ENCODE measurements around the gene SARNP. TPM values are rescaled to one million over a fixed set of nuclear protein-coding genes. Genes with fewer than 3 reads are reported as not detected.
A peak's percentile ranks its signal among the peaks of the same experiment; 100 is the strongest.

Gene SARNP
- total and polyA plus RNA-seq, 7 donors: 38.3 to 98.0 (median 52.6) TPM

- peaks cover 6 to 34% of the 10 kb centered on the region in 2 donors for H3K36me3 ChIP-seq (ENCODE audit: insufficient read depth in 1 of 2, low read depth in 1 of 2)
- WGBS, 3 donors: 7 to 21% (median 8%) methylated on average over 9 of the region's 9 CpGs
- H3K4me3 ChIP-seq: peak overlapping the region; percentile 52
- H3K9me3 ChIP-seq: no peaks in the 10 kb centered on the region
- peak overlapping the region; percentile 92 for H3K27ac ChIP-seq
- peaks cover 89% of the 10 kb centered on the region for H3K4me1 ChIP-seq
- peak; percentile 71 to 75 (median 72) for ATAC-seq
- TF ChIP-seq, protein P1, sequence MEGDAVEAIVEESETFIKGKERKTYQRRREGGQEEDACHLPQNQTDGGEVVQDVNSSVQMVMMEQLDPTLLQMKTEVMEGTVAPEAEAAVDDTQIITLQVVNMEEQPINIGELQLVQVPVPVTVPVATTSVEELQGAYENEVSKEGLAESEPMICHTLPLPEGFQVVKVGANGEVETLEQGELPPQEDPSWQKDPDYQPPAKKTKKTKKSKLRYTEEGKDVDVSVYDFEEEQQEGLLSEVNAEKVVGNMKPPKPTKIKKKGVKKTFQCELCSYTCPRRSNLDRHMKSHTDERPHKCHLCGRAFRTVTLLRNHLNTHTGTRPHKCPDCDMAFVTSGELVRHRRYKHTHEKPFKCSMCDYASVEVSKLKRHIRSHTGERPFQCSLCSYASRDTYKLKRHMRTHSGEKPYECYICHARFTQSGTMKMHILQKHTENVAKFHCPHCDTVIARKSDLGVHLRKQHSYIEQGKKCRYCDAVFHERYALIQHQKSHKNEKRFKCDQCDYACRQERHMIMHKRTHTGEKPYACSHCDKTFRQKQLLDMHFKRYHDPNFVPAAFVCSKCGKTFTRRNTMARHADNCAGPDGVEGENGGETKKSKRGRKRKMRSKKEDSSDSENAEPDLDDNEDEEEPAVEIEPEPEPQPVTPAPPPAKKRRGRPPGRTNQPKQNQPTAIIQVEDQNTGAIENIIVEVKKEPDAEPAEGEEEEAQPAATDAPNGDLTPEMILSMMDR (IDR thresholded peaks at IDR 0.05): peak; percentile 78
- DNase-seq: peak; percentile 90 to 96
- intact Hi-C loops (cut with DNase I): loop anchor here in 1 of 2 donors (1.0 to 2.0 kb wide), 2 partner anchors 16 to 40 kb away; a partner anchor contains a TSS
- H3K27me3 ChIP-seq (ENCODE audit: insufficient read depth in 3 of 3, low read length in 2 of 3): no peaks in the 10 kb centered on the region
Measured at GRCh38 chr12:55720894-55721444, 96.6 kb downstream of the SARNP start.

- peak within 1 kb of the TSS; percentile 52 for H3K4me3 ChIP-seq
- peaks cover 2 to 26% of the 10 kb centered on the region in 2 donors for H3K36me3 ChIP-seq (ENCODE audit: insufficient read depth in 1 of 2, low read depth in 1 of 2)
- DNase-seq (peak; percentile 75 to 93), ATAC-seq (peak; percentile 63 to 70 (median 64))
- TF ChIP-seq, protein P1 (IDR thresholded peaks at IDR 0.05): no peak
- H3K9me3 ChIP-seq: no peaks in the 10 kb centered on the region
- H3K4me1 ChIP-seq: peaks cover 87% of the 10 kb centered on the region
- 15 to 31% (median 30%) methylated on average over 6 of the region's 6 CpGs for WGBS, 3 donors
- intact Hi-C loops (cut with DNase I): loop anchor here in 1 of 2 donors (1.0 to 2.0 kb wide), 2 partner anchors 15 to 39 kb away; a partner anchor contains a TSS
- H3K27ac ChIP-seq: peak within 1 kb of the TSS; percentile 92
- H3K27me3 ChIP-seq (ENCODE audit: insufficient read depth in 3 of 3, low read length in 2 of 3): no peaks in the 10 kb centered on the region
Measured at GRCh38 chr12:55720071-55720564, 97.4 kb downstream of the SARNP start, which contains the start of gene RDH5. TSS of gene RDH5 (plus strand) at chr12:55720393. CDS start at chr12:55721185, 792 bp downstream.

- H3K36me3 ChIP-seq (ENCODE audit: insufficient read depth in 1 of 2, low read depth in 1 of 2): peaks cover 2 to 18% of the 10 kb centered on the region in 2 donors
- 25 to 49% (median 29%) methylated on average over 6 to 7 of the region's 7 CpGs for WGBS, 3 donors
- no peaks in the 10 kb centered on the region for H3K27me3 ChIP-seq (ENCODE audit: insufficient read depth in 3 of 3, low read length in 2 of 3)
- H3K9me3 ChIP-seq: no peaks in the 10 kb centered on the region
- DNase-seq (peak; percentile 2 to 44), ATAC-seq (no peak)
- peaks cover 87% of the 10 kb centered on the region for H3K4me1 ChIP-seq
- H3K27ac ChIP-seq: peak overlapping the region; percentile 92
- intact Hi-C loops (cut with DNase I): loop anchor here in 1 of 2 donors (5.0 kb wide), 1 partner anchor 37 kb away; a partner anchor contains a TSS
- TF ChIP-seq, protein P1 (IDR thresholded peaks at IDR 0.05): no peak
- H3K4me3 ChIP-seq: peak overlapping the region; percentile 11
Measured at GRCh38 chr12:55719371-55719770, 98.2 kb downstream of the SARNP start.

GRCh38 chr12:55718624-55719275 lies 98.8 kb downstream of the SARNP start:
- WGBS, 3 donors: 26 to 45% (median 28%) methylated on average over 4 of the region's 4 CpGs
- intact Hi-C loops (cut with DNase I): loop anchor here in 1 of 2 donors (5.0 kb wide), 1 partner anchor 36 kb away; a partner anchor contains a TSS
- ATAC-seq (no peak), DNase-seq (peak; percentile 10 to 51)
- H3K4me3 ChIP-seq: peak overlapping the region; percentile 11
- H3K27me3 ChIP-seq (ENCODE audit: insufficient read depth in 3 of 3, low read length in 2 of 3): no peaks in the 10 kb centered on the region
- H3K9me3 ChIP-seq: no peaks in the 10 kb centered on the region
- peaks cover 0 to 12% of the 10 kb centered on the region in 2 donors for H3K36me3 ChIP-seq (ENCODE audit: insufficient read depth in 1 of 2, low read depth in 1 of 2)
- H3K4me1 ChIP-seq: peaks cover 84% of the 10 kb centered on the region
- peak overlapping the region; percentile 92 for H3K27ac ChIP-seq
- TF ChIP-seq, protein P1 (IDR thresholded peaks at IDR 0.05): no peak

Data from psoas muscle (tissue), 8 donors.